GM12873 (cell line): Measurements from ENCODE around the gene MAP2K7.

Experiments
- TF ChIP-seq, protein P1 (sequence below): IDR thresholded peaks from 2 replicates; pipeline ENCODE4 v1.5.1; 2012; ENCODE audit warnings: low read depth, mild to moderate bottlenecking, moderate library complexity, low read length, control low read depth; ENCODE audit not compliant: insufficient read depth; ENCODE audit errors: missing control alignments

The MAP2K7 gene

DNA sequence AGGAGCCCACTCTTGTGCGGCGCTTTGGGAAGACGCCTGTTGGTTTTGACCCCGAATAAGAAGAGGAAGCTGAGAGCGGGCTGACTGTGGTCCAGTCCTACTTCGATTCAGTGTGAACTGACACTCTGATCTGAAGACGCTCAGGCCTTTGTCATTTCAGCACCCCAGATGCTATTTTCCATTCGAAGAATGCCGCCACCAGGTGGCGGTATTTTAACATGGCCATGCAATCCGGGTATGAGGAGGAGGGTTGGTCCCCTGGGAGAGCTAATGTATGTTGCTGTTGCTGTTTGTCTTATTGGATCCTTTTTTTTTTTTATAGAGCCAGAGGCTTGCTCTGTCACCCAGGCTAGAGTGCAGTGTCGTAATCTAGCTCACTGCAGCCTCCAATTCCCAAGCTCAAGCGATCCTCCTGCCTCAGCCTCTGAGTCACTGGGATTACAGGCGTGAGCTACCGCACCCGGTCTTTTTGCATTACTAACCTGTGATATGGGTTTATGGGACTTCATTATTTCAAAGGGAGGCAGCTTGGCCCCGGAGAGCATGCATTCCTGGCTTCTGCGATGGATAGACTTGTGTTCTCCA lies 40.6 kb downstream of the MAP2K7 start:
- TF ChIP-seq, protein P1, sequence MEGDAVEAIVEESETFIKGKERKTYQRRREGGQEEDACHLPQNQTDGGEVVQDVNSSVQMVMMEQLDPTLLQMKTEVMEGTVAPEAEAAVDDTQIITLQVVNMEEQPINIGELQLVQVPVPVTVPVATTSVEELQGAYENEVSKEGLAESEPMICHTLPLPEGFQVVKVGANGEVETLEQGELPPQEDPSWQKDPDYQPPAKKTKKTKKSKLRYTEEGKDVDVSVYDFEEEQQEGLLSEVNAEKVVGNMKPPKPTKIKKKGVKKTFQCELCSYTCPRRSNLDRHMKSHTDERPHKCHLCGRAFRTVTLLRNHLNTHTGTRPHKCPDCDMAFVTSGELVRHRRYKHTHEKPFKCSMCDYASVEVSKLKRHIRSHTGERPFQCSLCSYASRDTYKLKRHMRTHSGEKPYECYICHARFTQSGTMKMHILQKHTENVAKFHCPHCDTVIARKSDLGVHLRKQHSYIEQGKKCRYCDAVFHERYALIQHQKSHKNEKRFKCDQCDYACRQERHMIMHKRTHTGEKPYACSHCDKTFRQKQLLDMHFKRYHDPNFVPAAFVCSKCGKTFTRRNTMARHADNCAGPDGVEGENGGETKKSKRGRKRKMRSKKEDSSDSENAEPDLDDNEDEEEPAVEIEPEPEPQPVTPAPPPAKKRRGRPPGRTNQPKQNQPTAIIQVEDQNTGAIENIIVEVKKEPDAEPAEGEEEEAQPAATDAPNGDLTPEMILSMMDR: peak; percentile 79

DNA sequence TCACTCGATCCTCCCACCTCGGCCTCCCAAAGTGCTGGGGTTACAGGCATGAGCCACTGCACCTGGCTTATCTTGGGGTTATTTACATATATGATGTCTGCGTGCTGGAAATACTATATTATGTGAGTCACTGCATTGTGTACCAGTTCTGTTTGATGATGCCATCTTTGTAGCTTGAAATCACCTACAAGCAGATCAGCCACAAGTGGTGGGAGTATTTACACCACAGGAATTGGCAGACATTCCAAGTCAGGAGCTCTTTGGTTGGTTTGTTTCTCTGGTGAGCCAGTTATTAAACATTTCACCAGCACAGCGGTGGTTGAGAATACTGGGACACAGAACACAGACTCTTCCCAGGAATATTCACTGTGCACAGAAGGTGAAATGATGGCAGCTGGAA lies 44.3 kb downstream of the MAP2K7 start:
- TF ChIP-seq, protein P1: no peak

DNA sequence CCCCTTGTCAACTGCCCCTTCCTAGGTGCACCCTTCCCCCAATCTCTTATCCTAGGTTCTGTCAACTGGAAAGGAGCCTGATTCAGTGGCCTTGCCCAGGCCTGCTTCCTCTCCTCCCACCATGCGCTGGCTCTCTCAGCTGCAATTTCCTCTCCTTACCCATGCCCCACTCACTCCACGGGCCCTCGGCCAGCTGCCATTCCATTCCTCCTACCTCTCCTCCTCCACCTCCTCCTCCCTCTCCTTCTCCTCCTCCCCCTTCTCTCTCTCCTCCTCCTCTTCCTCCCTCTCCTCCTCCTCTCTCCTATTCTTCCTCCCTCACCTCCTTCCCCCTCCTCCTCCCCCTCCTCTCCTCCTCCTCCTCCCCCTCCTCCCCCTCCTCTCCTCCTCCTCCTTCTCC lies 49.4 kb downstream of the MAP2K7 start:
- TF ChIP-seq, protein P1: no peak

DNA sequence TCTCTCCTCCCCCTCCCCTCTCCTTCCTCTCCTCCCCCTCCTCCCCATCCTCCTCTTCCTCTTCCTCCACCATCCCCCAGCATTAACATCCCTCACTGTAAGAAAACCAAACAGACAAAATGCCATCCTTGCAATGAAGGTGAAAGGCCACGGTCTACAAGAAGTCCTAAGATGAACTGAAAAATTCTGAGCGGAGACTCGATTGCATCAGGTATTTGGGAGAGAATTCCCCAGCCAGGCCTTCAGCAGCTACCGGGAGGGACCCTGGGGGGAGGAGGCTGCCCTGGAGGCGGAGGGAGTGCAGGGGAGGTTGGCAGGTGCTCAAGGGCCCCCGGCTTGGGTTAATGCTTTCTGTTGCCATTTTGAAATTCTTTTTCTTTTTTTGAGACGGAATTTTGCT lies 49.9 kb downstream of the MAP2K7 start:
- TF ChIP-seq, protein P1: no peak

DNA sequence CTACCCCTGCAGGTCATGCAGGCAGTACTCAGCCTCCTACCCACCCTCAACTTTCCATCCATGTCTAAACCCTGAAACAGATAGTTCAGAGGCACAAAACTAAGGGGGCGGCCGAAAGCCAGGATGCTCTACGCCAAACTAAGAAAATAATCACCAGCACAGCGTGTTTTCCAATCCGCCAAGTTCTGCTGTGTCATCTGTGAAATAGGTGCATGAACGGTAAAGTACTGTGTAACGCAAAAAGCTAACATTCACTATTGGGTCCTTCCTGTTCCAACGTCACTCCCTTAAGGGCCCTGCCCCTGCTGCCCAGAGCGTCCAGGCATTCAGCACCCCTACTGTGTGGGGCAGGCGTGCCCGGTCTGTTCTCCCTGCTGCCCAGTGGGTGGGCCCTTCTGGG lies 52.0 kb downstream of the MAP2K7 start:
- TF ChIP-seq, protein P1: no peak

DNA sequence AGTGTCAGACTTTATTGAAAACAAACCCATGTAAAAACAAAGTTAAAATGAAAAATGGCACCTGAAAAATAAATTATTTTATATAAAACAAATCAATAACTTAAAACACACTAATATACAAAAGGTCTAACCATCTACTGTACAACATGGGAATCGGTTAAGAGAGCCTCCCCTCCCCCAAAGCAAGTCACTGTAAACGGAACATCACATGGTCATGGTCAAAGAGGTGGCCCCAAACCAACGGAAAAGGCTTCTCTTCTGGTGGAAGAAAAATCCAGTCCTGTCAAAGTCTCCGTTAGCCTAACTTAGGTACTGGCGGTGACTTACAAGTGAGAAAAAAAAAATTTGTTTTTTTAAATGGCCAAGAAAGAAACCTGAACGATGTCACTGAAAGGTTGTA lies 55.5 kb downstream of the MAP2K7 start:
- TF ChIP-seq, protein P1: no peak

DNA sequence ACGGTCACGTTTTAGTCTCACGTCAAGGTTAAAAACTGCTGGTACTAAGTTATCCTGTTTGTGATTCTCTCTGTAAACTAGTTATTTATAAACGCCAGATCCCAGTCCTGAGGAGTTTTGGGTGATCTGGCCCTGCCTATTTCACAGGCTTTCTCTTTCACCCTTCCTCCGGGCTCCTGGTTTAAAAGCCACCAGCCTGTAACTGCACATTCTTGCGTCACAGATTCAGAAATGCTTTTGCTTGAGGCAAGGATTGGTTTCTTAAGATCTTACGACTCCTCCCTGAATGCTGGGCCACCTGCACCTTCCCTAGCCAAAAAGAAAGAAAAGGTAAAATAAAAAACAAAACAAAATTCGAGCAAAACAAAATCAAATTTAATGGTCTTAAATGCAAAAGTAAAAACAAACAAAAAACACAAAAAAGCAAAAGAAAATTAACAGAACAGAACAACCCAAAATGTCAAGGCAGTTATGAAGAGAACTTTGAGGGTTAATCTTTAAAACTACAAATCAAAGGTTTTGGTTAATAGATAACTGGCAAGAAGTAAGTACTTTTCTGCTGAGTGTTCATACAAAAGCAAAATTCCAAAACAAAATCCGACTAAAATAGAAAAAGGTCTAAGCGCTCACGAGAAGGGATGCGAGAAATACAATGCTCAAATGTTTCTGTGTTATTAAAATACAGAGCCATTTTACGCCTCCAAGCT lies 58.4 kb downstream of the MAP2K7 start:
- TF ChIP-seq, protein P1: no peak
